ENCODE data around the gene ARHGEF16.

DNA sequence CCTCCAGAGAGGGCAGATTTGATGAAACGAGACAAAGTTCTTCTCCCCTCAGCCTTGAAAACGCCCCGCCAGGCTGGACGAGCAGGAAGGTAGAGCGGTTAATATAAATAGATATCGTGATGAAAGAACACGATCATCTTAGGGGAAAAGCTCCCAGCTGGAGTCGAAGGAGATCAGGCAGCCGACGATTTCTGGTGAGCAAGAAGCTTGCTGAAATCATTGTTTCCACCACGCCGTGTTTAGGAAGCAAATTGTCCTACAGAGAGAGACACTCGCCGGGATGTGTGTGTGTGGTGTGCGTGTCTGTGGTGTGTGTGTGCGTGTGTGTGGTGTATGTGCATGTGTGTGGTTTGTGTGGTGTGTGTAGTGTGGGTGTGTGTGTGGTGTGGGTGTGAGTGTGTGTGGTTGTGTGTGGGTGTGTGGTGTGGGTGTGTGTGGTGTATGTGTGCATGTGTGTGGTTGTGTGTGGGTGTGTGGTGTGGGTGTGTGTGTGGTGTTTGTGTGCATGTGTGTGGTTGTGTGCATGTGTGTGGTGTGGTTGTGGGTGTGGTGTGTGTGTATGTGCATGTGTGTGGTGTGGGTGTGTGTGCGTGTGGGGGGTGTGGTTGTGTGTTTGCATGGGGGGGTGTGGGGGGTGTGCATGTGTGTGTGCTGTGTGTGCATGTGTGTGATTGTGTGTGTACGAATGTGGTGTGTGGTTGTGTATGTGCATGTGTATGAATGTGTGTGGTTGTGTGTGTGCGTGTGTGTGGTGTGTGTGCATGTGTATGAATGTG is 44.9 kb upstream of the ARHGEF16 start:
- TF ChIP-seq, protein P1, sequence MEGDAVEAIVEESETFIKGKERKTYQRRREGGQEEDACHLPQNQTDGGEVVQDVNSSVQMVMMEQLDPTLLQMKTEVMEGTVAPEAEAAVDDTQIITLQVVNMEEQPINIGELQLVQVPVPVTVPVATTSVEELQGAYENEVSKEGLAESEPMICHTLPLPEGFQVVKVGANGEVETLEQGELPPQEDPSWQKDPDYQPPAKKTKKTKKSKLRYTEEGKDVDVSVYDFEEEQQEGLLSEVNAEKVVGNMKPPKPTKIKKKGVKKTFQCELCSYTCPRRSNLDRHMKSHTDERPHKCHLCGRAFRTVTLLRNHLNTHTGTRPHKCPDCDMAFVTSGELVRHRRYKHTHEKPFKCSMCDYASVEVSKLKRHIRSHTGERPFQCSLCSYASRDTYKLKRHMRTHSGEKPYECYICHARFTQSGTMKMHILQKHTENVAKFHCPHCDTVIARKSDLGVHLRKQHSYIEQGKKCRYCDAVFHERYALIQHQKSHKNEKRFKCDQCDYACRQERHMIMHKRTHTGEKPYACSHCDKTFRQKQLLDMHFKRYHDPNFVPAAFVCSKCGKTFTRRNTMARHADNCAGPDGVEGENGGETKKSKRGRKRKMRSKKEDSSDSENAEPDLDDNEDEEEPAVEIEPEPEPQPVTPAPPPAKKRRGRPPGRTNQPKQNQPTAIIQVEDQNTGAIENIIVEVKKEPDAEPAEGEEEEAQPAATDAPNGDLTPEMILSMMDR (IDR thresholded peaks at IDR 0.05 in 4 of 5, conservative IDR thresholded peaks at IDR 0.05 in 1 of 5), result no peak
- TF ChIP-seq POLR2A (IDR thresholded peaks at IDR 0.05), result no peak

Measured in gastrocnemius medialis (tissue), 4 donors.